GM18508 (cell line): ENCODE data around the gene TMEM53.

Source experiments
- ATAC-seq: cut with Tn5 transposase; IDR thresholded peaks from one replicate; pipeline ENCODE4 v1.9.1; 2021; ENCODE audit warnings: moderate number of reproducible peaks; ENCODE audit not compliant: insufficient read depth, unreplicated experiment

Gene TMEM53

DNA sequence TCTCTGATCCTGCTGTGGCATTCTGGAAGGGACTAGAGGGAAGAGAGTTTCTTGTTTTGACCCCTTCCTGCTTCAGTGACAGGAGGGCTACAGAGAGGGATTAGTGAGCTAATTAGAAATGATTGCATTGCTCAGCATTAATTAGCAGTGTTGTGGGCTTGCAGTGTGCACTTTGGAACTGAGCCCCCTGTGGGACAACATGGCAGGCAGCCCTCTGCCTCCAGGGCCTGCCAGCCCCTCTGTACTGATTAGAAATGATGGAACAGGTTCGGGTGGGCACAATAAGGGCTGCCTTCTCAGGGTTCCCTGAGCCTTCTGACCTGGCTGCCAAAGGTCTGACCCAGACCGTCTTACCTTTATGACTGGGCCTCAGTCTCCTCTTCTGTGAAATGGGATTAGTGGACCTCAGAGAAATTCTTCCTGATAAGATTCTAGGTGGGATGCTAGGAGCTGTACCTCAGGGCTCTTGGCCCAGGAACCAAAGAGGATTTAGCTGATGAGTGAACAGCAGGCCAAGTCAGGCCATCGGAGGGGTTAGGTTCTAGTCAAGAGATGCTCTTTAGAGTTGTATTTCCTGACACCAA lies 39.6 kb downstream of the TMEM53 start:
- no peak for ATAC-seq

DNA sequence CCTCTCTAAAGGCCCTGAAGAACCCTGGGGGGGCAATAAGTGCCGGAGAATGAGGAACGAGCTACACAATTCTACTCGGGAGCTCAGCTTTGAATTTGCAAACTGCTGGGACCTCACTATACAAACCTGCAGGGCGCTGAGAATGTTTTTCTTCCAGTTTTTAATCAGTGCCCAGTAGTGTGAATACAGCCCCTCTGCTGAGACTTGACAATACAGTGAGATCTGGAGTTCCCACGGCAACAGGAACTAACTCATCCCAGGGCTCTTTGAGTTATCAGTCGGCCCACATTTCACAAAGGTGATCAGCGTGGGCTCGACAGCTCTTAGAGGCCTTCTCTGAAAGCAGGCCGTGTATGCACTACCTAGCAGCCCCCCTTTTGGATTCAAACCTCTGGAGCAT lies 41.7 kb downstream of the TMEM53 start:
- ATAC-seq = no peak

DNA sequence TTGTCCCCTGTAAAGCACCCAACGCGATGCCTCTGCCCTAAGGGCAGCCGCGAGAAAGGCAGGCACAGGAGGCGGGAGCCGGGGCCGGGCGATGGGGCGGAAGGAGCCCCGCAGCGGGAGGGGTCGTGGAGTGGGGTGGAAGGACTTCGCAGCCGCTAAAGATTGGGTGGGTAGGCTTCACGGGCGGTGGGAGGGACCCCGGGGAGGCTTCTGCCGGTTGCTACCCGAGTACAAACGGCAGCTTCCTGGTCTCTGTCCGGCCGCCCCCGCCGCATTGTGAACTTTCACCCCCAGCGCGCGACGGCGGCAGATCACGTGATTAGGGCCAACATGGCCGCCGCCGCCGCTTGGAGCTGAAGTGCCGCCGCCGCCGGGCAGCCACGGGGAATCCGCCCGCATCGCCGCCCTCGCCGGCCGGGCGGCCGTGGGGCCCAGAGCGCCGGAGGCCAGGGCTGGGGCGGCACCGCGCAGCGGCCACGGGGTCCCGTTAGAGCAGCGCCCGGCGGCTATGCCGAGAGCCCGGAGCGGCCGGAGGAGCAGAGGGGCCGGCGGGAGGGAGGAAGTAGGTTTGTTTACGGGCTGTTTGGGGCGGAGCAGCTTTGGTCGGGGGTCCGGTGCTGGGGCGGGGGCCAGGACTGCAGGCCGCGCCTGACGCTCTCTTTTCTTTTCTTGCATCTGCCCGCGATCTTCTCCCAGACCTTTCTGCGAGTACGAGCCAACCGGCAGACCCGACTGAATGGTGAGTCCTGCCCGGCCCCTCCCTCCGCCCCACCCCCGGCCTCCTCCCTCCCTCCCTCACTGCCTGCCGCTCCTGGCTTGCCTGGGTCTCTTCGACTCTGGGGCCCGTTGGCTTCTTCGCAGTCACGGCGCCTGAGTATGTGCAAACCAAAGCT lies 42.4 kb downstream of the TMEM53 start:
- ATAC-seq = no peak

DNA sequence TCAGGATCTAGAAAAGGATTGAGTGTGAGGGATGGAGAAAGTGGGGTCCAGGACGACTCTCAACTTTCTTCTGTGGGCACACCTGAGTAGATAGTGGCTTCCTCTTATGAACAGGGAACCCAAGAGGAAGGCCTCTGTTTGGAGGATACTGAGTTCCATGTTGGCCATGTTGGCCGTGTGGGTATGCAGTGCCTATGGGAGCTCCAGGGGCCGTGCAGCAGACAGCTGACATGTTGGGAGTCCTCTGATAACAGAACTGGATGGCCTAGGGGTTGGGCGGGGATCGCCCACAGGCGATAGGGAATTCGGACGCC lies 43.0 kb downstream of the TMEM53 start:
- no peak for ATAC-seq

DNA sequence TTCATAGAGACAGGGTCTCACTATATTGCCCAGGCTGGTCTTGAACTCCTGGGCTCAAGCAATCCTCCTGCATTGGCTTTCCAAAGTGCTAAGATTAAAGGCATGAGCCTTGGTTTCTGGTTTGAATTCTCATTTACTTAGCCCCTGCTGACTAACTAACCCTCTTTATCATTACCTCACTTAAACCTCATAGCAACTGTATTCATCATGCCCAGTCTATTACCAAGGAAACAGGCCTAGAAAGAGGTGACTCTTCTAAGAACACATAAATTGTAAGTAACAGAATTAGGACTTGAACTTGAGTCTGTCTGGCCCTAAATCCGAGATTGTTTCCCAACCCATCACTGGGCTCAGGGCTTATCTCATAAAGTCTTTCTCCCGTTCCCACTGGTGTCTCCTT lies 44.2 kb downstream of the TMEM53 start:
- ATAC-seq = no peak

DNA sequence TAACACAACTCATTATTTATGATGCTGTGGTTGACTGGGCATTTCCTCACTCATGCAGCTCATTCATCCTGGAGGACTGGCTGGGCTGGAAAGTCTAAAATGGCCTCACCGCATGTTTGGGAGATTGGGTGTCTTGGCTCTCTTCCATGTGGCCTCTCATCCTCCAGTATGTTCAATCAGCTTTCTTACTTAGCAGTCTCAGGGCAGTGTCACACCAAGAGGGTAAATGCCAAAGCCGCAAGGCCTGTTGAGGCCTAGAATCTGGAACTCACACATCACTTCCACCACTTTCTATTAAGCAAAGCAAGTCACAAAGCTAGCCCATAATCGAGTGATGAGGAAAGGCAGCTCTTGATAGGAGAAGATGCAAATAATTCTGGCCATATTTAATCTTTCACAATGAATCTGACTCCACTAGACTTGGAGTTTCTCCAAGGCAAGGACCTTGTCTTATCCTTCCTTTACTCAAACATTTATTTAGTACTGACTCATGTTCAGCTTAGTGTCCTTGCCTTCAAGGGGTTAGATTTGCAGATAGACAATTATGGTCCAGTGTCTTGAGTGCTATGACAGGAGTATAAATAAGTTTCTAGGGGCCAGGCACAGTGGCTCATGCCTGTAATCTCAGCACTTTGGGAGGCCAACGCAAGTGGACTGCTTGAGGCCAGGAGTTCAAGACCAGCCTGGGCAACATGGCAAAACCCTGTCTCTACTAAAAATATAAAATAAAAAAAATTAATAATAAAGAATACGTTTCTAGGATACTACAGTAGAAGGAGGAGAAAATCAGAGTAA lies 45.1 kb downstream of the TMEM53 start:
- no peak for ATAC-seq

DNA sequence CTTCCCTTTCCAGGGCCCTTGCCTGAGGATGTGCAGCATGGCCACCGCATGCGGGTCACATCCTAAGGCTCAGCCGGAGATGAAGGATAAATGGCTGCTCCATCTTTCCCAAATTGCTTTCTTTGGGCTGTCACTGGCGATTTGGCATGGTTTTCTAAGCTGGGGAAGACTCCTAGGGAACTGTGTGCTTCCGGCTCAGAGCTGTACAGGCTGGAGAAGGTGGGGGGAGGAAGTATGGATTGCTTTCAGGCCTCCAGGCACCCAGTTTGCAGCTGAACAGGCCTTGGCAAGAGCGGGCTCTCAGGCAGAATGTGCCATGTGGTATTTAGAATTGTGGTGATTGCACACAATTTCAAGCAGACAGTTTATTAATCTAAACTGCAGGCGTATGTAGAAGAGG lies 48.9 kb downstream of the TMEM53 start:
- no peak for ATAC-seq

DNA sequence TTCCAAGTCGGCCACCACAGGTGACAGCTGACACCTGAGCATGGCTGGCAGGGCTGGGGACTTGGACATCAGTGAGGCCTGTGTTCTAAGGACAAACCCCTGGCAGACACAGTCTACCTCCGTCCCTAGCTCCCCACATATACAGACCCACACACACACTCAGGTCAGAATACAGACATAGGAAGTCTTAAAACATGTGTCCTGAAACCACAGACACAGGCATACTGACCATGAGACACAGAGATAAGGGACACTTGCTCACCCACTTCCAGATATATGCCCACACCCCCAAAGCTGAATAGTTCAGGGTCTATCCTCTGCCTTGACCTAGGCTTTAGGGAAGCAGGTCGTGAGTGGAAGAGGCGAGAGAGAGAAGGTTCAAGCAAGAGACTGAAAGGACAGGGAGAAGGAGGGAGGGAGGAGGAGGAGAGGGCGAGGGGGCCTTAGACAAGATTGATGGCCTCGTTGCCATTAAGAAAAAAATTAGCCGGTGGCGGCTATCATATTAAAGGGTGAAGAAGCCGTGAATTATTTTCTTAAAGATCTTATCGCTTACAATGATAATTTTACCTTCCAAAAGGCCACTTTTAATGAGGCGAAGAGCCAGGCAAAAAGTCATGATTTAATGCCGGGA lies 49.9 kb downstream of the TMEM53 start:
- ATAC-seq = no peak

DNA sequence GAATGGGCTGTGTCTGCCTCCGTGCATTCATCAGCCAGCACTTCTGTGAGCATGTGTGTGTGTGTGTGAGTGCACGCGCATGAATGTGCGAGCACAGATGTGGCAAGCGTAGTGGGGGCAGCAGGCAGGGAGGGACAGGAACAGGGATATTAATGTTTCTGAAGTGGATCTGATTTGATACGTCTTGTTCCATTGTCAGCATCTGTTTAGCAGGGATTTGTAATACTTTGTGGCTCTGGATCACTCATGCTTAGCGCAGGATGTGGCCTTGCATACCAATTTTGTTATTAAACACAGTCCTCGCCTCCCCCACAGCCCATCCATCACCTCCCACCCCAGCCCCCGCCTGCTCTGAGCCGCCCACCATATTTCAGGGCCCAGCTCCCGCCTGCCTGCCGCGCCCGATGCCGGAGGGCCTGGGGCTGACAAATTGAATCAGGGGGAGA lies 52.4 kb downstream of the TMEM53 start:
- no peak for ATAC-seq

DNA sequence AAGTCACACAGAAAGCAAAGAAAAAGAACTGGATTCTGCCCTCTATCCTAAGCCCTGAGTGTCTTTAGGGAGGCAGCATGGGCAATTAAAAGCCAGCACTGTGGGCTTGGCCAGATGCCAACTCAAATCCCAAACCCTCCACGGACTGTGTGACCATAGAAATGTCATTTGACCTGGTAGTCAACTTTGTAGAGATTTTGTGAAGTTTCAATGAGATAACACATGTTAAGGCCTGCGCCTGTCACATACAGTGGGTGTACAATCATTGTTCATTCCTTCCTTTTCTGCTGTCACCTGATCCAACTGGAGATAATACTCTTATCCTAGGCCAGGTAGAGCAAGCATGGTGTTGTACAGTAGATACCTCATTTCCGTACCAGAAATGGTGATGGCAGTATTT lies 54.2 kb downstream of the TMEM53 start:
- no peak for ATAC-seq

DNA sequence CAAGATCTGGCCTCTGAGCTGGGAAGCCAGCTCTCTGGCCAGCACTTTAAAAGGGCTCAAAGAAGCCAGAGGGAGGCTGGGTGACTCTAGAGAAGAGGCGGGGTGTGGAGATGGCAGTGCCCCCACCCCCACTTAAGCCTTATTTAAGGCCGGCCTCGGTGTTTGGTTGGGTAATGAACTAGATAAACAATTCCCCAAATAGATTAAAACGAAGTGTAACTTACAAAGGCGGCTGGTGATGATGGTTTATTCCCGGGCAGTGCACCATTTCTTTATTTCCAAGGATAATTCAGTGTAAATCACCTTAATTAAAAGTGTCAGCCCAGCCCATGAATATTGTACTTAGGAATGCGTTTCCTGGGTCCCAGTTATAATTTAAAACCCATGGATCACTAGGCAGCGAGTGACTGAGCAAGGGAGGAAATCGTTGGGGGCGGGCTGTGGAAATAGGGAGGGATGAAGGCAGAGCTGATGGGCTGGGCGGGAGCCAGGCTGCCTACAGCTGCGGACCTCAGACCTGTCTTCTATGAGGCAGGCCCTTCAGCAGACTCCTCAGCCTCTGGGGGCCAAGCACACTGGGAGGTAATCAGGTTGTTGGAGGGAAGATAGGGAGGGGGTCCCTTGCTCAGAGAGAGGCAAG lies 54.9 kb downstream of the TMEM53 start:
- no peak for ATAC-seq

DNA sequence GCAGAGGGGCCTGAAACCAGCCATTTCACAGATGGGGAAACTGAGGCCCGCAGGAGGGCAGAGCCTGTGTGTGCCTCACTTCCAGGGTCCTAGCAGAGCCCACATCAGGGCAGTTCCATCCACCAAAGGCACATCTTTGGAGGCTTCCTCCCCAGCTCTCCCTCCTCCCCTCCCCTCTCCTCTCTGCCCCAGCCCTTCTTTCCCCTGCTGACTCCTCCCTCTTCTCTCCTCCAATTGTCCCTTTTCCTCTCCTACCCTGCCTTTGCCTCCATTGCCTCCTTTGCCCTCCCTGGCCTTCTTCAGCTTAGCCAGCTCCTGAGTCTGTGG lies 56.6 kb downstream of the TMEM53 start:
- ATAC-seq = no peak

DNA sequence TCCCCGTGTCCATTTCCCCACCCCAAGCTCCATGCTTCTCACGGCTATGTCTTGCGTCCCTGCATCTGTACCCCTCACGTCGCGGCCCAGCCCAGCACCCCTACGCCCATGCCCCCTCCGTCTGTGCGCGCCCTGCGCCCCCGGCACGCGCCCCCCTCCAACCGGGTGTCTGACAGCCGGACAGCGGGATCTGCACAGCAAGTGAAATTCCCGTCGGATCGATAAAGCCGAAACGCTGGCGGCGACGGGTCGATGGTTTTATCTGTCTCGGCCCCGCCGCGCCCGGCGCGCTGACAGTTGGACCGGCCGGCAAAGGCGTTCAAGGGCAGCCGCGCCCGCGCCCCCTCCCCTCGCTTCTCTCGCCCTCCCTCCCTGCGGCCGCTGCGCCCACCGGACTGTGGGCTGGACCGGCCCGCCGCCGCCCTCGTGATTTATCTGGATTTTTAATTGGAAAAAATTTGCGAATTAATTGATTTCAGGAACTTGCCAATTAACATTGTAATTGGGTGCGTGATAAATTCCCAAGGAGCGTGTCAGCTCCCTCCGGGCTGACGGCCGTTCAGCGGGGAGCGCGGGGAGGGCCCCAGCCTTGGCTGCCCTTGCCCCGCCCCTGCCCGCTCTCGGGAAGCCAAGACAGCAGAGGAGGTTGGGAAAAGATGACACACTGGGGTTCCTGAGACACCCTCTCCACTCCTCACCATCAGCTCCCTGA lies 57.1 kb downstream of the TMEM53 start:
- ATAC-seq = no peak

DNA sequence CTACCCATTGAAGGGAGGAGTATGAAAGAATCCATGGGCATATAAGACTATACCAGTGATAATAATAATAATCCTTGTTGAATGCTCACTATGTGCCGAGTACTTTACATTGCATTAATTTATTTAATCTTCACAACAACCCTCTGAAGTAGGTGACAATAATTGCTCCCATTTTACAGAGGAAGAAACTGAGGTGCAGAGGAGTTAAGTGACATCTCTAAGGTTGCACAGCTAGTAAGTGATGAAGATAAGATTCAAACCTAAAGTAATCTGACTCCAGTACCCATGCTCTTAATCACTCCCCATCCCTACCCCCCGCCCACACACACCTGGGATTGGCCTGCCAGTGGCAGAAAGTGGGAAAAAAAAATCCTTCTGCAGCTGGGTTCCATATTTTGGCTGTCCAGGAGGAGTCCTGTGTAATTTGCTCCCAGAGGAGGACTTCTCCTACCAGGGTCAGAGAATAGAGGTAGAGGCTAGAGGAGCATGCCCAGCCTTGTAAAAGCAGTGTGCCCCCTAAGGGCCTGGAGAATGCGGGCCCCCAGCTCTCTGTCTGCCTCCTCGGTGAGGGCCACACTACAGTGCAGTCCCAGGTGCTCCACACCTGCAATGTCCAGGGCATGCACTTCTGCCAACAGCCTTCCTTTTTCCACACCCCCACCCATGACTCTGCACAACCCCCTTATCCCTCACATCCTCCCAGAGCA lies 57.8 kb downstream of the TMEM53 start:
- no peak for ATAC-seq

DNA sequence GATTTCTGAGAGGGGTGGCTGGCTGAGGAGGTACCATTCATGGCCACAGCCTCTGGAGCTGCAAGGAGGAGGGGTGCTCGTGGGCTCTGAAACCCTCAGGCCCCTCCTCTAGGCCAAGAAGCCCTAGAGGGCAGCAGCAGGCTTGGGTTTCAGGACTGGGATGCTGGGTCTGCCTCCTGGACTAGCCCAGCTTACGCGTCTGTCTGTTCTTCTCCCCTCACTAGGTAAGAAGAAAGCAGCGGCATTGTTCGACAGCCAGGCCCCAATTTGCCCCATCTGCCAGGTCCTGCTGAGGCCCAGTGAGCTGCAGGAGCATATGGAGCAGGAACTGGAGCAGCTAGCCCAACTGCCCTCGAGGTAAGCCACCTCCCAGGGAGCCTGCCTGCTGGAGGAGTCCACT lies 60.3 kb downstream of the TMEM53 start:
- ATAC-seq = no peak

DNA sequence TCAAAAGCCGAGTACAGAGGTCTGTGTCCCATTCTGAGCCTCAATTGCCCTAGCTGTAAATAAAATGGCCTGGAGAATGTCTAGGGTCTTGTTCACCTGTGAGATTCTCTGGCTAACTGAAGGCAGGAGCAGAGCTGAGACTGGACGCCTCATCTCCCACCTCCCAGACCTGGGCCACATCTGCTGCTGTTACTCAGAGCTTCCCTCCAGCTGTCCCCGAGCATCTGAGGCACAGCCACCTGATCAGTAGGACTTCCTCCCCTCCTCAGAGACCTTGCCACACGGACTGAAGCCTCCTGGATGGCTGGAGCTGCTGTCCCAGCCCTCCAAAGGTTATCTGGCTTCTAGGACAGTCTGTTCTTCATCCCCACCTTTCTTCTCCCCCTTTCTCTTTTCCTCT lies 62.4 kb downstream of the TMEM53 start:
- ATAC-seq = no peak

DNA sequence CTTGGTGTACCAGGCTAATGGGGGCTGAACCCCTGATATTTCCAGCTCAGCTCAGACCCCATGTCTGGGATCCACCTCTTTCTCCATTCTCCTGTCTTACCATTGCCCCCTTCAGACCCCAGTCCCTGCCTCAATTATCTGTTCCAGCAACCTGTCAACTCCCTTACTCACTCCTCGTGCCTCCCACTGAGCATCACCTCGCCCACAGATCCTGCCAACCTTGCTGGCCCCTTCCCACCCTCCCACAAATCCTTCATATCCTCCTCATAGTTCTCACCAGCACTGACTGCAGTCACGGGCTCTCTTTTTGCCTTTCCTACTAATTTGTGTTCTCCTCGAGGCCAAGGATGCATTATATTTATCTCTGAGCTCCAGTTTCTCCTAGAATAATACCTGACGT lies 62.9 kb downstream of the TMEM53 start:
- ATAC-seq = no peak

DNA sequence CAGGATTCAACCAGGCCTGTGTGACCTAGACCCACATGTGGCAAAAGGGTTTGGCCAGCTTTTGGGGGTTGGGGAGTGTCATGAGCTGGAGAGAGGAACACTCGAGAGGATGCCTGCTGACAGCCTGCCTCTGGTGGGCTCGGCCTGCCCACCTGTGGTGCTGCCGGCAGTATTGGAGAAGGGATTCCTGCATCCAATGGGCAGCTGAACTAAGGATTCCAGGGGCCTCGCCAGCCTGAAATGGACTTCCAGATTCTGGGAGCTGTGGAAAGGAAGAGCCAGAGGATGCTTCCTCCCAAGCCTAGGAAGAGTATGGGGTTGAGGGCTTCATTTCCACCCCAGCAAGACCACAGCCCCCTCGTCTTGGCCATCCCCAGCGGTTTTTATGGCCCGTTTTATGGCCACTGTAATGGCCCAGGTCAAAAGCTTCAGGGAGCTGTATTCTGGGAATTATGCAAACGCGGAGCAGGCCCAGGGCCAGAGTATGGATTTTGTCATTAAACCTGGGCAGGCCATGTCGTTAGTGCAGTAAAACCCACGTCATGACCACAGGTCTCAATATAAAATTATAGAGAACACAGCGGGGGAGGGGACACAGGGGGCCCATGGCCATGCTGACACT lies 63.6 kb downstream of the TMEM53 start:
- ATAC-seq = no peak
